GM21717 (cell line): ENCODE measurements around the gene KCNQ4.
A peak's percentile ranks its signal among the peaks of the same experiment; 100 is the strongest.

Source experiments
- ATAC-seq: cut with Tn5 transposase; IDR thresholded peaks from one replicate; pipeline ENCODE4 v1.9.1; 2021; ENCODE audit warnings: mild to moderate bottlenecking, moderate library complexity; ENCODE audit not compliant: unreplicated experiment

KCNQ4 gene

GRCh38 chr1:40783001-40783905 is at the start of gene KCNQ4:
Gene KCNQ4, plus strand, starts transcription at chr1:40783787. Its CDS starts 307 bp downstream, at chr1:40784094.
- no peak for ATAC-seq

GRCh38 chr1:40734882-40735628 is 48.5 kb upstream of the KCNQ4 start:
- no peak for ATAC-seq

DNA sequence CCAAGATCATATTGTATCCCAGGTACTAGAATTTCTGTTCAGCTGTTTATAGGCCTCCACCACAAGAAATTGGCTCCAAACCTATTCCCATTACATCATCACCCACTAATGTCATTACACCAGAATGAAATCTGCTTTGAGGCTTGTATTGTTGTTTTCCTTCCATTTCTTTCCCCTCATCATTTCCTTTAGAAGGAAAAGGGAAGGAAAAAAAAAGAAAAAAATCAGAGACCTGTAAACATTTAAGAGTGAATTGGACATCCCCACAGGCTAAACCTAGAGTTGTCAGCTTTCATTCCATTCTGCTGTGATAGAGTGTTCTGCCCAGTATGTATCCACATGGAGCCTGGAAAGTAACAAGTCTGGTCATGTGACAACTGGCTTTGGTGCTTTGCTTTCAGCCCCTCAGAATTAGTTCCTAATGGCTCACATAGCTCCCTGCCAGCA is 47.5 kb upstream of the KCNQ4 start:
- ATAC-seq = no peak

GRCh38 chr1:40738831-40739230 is 44.8 kb upstream of the KCNQ4 start:
- no peak for ATAC-seq

- no peak for ATAC-seq
Measured at GRCh38 chr1:40739455-40740008, 44.1 kb upstream of the KCNQ4 start.

GRCh38 chr1:40740039-40740996 is 43.3 kb upstream of the KCNQ4 start:
- no peak for ATAC-seq

- no peak for ATAC-seq
Measured at GRCh38 chr1:40740997-40741736, 42.4 kb upstream of the KCNQ4 start.

DNA sequence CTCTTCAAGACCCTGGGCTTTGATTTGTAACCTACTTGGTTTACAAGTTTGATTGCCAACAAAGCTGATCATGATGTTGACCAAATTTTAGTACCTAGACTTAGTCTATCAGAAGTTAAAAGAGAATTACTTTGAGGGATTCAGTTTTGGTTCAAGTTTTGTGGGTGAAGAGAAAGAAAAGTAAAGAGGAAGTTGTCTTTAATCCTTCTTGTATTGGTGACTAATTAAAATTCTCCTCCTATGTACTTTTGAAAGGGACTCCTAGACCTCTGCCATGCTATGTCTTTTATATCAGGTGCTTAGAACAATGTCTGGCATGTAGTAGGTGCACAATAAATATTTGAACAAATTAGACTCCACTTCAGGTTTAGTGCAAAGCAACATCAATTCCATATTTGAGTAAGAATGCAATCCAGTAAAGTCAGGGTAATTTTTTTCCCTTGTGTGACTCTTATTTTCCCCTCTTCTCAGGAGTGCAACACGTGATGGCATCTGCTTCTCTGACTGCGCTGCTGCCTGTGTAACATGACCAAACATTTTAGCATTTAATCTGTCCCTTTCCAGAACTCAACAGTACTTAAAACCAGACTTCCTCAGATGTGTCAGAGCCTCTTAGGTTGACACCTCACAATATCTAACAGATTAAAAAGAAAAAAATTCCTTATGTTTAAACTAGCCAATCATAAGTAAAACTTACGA is 41.1 kb upstream of the KCNQ4 start:
- no peak for ATAC-seq

DNA sequence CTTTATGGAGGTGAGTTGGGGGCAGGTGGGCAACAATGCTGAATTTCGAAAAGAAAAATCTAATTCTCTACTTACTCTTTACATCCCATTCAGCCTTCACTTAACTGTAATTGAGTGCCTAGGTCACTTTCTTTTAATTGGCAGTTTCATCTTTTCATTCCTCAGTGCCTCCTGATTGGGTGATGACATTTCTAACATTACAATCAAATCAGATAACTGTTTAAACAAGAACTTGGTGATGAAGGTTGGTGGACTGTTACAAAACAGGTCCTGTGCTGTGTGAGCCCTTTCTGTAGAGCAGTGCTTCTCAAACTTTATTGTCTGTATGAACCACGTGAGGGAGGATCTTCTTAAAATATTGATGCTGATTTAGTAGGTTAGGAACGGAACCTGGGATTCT is 40.1 kb upstream of the KCNQ4 start:
- no peak for ATAC-seq

DNA sequence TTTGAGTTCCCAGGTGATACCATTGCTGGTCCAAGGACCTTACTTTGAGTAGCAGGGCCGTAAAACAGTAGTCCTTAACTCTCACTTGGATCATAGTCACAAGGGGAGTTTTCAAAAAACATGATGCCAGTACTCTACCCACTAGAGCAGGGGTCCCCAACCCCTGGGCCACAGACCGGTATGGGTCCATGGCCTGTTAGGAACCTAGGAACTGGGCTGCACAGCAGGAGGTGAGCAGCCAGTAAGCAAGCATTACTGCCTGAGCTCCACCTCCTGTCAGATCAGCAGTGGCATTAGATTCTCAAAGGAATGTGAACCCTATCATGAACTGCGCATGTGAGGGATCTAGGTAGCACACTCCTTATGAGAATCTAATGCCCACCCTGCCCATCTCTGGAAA is 39.7 kb upstream of the KCNQ4 start:
- no peak for ATAC-seq

- no peak for ATAC-seq
Measured at GRCh38 chr1:40745176-40745575, 38.4 kb upstream of the KCNQ4 start.

GRCh38 chr1:40746344-40747090 is 37.1 kb upstream of the KCNQ4 start:
- no peak for ATAC-seq

DNA sequence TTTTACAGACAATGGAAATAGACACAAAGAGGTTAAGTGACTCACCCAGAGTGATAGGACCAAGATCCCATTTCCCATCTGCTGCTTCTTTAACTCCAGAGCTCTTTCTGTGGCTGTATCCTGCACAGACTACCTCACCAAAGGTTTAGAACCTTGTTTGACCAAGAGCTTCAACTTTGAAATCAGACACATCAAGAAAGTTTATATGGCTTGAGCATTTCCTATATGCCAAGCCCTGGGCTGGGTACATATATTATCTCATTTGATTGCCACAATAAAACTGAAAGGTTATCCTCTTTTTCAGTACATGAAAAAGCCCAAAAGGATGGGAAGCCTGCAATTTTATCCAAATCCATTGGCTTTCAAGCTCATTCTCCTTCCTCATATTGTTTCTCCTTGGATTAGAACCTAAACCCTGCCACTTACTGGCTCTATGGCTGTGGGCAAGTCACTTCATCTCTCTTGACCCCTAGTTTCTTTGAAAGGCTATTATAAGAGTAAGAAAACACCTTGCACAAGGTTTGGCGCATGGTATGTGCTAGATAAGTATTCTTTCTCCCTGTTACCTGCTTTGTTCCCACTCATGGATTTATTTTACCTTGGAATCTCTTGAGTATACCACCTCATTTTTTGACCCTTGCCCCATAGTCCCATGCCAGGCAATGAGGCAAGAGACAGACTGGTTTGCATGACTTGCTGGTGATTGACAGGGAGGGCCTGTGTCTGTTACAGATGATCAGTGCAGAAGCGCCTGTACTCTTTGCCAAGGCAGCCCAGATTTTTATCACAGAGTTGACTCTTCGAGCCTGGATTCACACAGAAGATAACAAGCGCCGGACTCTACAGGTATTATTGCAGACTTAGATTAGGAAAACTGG is 34.5 kb upstream of the KCNQ4 start:
- no peak for ATAC-seq

- ATAC-seq = no peak
Measured at GRCh38 chr1:40749817-40750216, 33.8 kb upstream of the KCNQ4 start.

GRCh38 chr1:40750451-40750908 is 33.1 kb upstream of the KCNQ4 start:
- no peak for ATAC-seq

- ATAC-seq = no peak
Measured at GRCh38 chr1:40751802-40752201, 31.8 kb upstream of the KCNQ4 start.

DNA sequence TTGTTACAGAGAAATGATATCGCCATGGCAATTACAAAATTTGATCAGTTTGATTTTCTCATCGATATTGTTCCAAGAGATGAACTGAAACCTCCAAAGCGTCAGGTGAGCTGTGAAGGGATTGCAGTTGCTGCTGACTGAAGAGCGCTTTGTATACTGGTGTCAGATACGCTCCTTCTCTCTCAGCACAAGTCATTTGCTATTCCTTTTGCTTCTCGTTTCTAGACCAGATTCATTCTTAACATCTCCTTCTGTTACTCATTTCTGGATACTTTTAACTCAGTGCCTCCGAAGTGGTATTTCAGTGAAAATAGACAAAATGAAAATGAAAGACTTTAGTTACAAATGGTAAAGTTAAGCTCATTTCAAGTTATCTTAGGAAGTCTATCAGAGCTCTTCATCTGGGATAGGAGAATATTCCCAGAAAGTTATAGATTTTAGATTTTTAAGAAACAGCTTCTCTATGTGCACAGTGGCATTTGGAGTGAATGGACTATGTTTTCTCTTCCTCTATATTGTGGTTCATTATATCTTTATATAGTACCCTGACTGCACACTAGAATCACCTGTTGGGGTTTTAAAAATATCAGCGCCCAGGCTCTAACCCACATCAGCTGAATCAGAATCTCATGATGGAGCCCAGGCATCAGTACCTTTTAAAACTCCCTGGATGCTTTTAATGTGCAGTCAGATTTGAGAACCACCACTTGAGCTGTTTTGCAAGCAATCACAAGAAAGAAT is 30.3 kb upstream of the KCNQ4 start:
- ATAC-seq = peak; percentile 71
